ENCODE measurements around the gene ZNF664.

Gene ZNF664

DNA sequence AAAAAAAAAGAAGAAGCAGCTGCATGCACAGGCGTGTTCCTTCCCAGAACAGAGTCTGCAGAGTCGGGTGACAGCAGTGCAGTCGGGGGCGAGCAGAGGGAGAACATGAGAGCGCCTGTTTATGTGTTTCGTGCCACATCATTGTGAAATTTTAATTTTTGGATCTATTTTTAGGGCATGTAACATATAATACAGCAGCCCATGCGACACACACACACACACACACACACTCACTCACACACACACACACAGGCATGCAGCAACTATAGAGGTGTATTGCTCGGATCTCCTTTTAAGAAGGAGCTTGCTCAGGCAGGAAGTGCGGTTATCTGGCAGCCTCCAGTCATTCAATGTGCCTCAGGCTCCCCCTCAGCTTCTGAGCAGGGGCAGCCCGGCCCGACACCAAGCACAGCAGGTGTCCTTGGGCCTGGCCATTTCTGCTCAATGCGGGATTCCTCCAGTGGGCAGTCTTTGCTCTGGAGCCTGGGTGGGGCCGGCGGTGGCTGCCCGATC, 71.8 kb downstream of the ZNF664 start:
- H3K4me1 ChIP-seq, result no peaks in the 10 kb centered on the region

DNA sequence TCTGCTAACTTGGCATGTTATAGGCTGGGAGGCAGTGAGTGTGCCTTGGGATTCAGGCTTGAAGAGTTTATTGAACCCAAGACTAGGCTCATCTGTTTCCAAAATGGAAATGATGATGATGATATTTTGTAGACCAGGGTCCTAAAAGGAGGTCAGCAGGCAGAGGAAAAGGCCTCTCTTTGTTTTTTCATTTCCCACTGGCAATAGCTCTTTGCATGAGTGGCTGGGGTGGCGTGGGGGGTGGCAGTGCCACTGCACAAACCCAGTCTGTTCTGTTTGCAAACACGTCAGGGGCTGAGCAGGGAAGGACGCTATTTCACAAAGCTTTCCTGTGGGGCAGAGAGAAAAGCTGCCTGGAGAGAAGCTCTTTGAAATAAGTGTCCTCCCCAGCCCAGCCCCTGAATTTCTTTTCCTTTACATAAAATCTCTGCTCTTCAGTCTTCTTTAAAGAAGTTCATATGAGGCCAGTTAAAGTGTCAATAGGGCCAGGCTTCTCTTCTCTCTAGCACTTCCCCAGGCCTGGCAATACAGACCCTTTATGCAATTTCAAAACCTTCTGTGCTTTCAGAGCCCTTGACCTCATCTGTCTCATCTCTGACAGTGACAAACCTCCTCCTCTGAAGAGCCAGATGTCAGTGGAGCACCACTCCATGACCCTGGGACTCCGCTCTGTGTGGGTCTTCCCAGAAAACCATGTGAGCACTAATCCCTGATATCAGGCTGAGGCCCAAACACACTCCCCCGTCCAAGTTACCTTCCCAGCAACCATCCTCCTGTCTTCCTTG, 72.8 kb downstream of the ZNF664 start:
- intact Hi-C loops (cut with DNase I; ENCODE audit: low total_unique reads), result loop anchor here (10.0 kb wide), 1 partner anchor 829 kb away; no protein-coding TSS in a partner anchor
- Histone ChIP-seq H3K4me1 (no peaks in the 10 kb centered on the region), H3K36me3 (no peaks in the 10 kb centered on the region), H3K4me3 (no peak overlapping the region), H3K27ac (no peak overlapping the region), H3K9me3 (peaks cover 0 to 30% (median 14%) of the 10 kb centered on the region in 3 donors), H3K27me3 (no peaks in the 10 kb centered on the region)
- no peak for DNase-seq
- TF ChIP-seq, protein P1, sequence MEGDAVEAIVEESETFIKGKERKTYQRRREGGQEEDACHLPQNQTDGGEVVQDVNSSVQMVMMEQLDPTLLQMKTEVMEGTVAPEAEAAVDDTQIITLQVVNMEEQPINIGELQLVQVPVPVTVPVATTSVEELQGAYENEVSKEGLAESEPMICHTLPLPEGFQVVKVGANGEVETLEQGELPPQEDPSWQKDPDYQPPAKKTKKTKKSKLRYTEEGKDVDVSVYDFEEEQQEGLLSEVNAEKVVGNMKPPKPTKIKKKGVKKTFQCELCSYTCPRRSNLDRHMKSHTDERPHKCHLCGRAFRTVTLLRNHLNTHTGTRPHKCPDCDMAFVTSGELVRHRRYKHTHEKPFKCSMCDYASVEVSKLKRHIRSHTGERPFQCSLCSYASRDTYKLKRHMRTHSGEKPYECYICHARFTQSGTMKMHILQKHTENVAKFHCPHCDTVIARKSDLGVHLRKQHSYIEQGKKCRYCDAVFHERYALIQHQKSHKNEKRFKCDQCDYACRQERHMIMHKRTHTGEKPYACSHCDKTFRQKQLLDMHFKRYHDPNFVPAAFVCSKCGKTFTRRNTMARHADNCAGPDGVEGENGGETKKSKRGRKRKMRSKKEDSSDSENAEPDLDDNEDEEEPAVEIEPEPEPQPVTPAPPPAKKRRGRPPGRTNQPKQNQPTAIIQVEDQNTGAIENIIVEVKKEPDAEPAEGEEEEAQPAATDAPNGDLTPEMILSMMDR (IDR thresholded peaks at IDR 0.05), result no peak

More for the DNA sequence above, 71.8 kb downstream of the ZNF664 start:
- H3K27me3 ChIP-seq, result no peaks in the 10 kb centered on the region
- TF ChIP-seq, protein P1 (IDR thresholded peaks at IDR 0.05), result no peak
- intact Hi-C loops (cut with DNase I; ENCODE audit: low total_unique reads), result loop anchor here (10.0 kb wide), 1 partner anchor 830 kb away; no protein-coding TSS in a partner anchor
- no peak overlapping the region for H3K4me3 ChIP-seq
- H3K9me3 ChIP-seq, result peaks cover 0 to 30% (median 14%) of the 10 kb centered on the region in 3 donors
- H3K27ac ChIP-seq, result no peak overlapping the region
- H3K36me3 ChIP-seq, result no peaks in the 10 kb centered on the region
- no peak for DNase-seq

DNA sequence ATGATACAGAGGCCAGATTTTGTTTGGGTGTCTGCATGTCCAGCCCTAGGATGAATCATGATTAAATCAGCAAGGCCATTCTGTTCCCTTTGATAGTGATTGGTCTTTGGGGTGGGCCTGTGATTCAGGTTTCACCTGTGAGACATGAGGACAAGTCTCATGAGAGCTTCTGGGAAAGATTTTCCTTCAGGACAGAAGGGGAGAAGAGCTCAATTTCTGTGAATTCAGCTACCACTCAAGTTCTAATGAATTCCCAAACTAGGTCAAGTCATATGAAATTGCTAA, 73.4 kb downstream of the ZNF664 start:
- intact Hi-C loops (cut with DNase I; ENCODE audit: low total_unique reads), result loop anchor here (10.0 kb wide), 1 partner anchor 828 kb away; no protein-coding TSS in a partner anchor
- no peaks in the 10 kb centered on the region for H3K36me3 ChIP-seq
- TF ChIP-seq, protein P1 (IDR thresholded peaks at IDR 0.05), result no peak
- H3K4me1 ChIP-seq, result no peaks in the 10 kb centered on the region
- no peaks in the 10 kb centered on the region for H3K27me3 ChIP-seq
- no peak overlapping the region for H3K27ac ChIP-seq
- H3K4me3 ChIP-seq, result no peak overlapping the region
- peaks cover 0 to 30% (median 14%) of the 10 kb centered on the region in 3 donors for H3K9me3 ChIP-seq
- DNase-seq, result no peak

DNA sequence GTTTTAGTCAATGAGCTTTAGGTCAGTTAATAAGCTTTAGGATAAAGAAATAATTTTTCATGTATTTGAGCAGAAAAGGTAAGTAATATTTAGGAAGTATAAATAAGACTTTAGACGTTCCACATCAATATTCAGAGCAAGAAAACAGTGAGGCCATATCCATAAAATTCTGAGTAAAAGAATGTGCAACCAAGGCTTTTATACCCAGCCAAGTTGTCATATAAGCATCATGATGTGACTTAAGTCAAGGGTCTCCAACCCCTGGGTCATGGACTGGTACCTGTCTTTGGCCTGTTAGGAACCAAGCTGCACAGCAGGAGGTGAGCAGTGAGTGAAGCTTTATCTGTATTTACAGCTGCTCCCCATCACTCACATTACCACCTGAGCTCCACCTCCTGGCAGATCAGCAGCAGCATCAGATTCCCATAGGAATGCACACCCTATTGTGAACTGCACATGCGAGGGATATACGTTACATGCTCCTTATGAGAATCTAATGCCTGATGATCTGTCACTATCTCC, 74.1 kb downstream of the ZNF664 start:
- intact Hi-C loops (cut with DNase I; ENCODE audit: low total_unique reads), result loop anchor here (10.0 kb wide), 1 partner anchor 828 kb away; no protein-coding TSS in a partner anchor
- Histone ChIP-seq H3K4me1 (no peaks in the 10 kb centered on the region), H3K27ac (no peak overlapping the region)

DNA sequence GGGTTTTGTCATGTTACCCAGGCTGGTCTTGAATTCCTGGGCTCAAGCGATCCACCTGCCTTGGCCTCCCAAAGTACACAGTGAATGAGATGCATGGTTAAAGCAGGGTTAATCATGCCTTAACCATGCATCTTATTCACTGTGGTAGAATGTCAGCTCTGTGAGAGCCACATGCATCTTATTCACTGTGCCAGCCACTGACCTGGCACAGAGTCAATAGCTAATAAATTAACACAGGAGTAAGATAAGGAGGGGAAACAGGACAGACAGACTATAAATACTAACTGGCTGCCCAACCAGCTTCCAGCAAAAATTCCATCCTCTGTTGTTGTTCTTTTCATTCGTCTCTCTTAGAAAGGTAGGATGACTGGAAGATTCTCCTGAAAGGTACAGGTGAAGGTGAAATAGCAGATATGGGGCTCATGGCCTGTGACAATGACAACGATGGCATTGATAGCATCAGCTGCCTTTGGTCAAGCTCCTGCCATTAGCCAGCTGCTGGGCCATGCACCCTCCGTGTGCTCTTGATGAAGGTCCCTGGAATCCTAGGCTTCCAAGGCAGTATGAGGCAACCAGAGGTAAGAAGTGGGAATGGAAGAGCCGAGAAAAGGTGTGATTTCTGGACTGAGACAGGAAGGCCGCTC, 76.6 kb downstream of the ZNF664 start:
- no peaks in the 10 kb centered on the region for H3K27me3 ChIP-seq
- TF ChIP-seq, protein P1 (IDR thresholded peaks at IDR 0.05), result no peak
- H3K27ac ChIP-seq, result no peak overlapping the region
- intact Hi-C loops (cut with DNase I; ENCODE audit: low total_unique reads), result loop anchor here (10.0 kb wide), 1 partner anchor 825 kb away; no protein-coding TSS in a partner anchor
- no peak overlapping the region for H3K4me3 ChIP-seq
- H3K4me1 ChIP-seq, result peaks cover 0 to 4% (median 1%) of the 10 kb centered on the region in 4 donors
- peaks cover 0 to 30% (median 14%) of the 10 kb centered on the region in 3 donors for H3K9me3 ChIP-seq
- no peaks in the 10 kb centered on the region for H3K36me3 ChIP-seq
- DNase-seq, result no peak

More for the DNA sequence above, 74.1 kb downstream of the ZNF664 start:
- Histone ChIP-seq H3K4me3 (no peak overlapping the region), H3K9me3 (peaks cover 0 to 30% (median 14%) of the 10 kb centered on the region in 3 donors), H3K36me3 (no peaks in the 10 kb centered on the region), H3K27me3 (no peaks in the 10 kb centered on the region)
- TF ChIP-seq, protein P1 (IDR thresholded peaks at IDR 0.05), result no peak
- DNase-seq, result no peak

Measured in tibial artery (tissue), 4 donors.